IPS DF 6.9 (cell line): Measurements from ENCODE around the gene FBXO7.

Source experiments
- DNase-seq: peaks from one replicate; pipeline ENCODE4 v3.0.0-alpha.2; 2013; ENCODE audit warnings: low read depth, low spot score
- H3K27ac ChIP-seq: one replicate; pipeline ENCODE4 v1.5.1; 2013; ENCODE audit warnings: low read length, control low read depth
- H3K27me3 ChIP-seq: 2 replicates; pipeline ENCODE4 v1.6.1; 2013; ENCODE audit warnings: mild to moderate bottlenecking, low read length; ENCODE audit not compliant: control insufficient read depth, insufficient read depth
- H3K36me3 ChIP-seq: 2 replicates; pipeline ENCODE4 v1.6.1; 2013; ENCODE audit warnings: low read length; ENCODE audit not compliant: control insufficient read depth, insufficient read depth
- H3K4me1 ChIP-seq: 2 replicates; pipeline ENCODE4 v1.6.1; 2013; ENCODE audit warnings: low read length; ENCODE audit not compliant: control insufficient read depth, insufficient read depth
- H3K4me3 ChIP-seq: 2 replicates; pipeline ENCODE4 v1.5.1; 2013; ENCODE audit warnings: mild to moderate bottlenecking, low read length
- H3K9me3 ChIP-seq: 2 replicates; pipeline ENCODE4 v1.6.1; 2013; ENCODE audit warnings: low read length, inconsistent platforms; ENCODE audit not compliant: control insufficient read depth, insufficient read depth
- WGBS: extraction: QIAGEN DNeasy Blood & Tissue Kit; methylation state at CpG from one replicate; pipeline ENCODE4 v1.1.7; 2013; ENCODE audit warnings: mixed read lengths, missing lambda C conversion rate; ENCODE audit not compliant: insufficient read length, insufficient coverage; 5-methylcytosine and 5-hydroxymethylcytosine counted together

FBXO7 gene

DNA sequence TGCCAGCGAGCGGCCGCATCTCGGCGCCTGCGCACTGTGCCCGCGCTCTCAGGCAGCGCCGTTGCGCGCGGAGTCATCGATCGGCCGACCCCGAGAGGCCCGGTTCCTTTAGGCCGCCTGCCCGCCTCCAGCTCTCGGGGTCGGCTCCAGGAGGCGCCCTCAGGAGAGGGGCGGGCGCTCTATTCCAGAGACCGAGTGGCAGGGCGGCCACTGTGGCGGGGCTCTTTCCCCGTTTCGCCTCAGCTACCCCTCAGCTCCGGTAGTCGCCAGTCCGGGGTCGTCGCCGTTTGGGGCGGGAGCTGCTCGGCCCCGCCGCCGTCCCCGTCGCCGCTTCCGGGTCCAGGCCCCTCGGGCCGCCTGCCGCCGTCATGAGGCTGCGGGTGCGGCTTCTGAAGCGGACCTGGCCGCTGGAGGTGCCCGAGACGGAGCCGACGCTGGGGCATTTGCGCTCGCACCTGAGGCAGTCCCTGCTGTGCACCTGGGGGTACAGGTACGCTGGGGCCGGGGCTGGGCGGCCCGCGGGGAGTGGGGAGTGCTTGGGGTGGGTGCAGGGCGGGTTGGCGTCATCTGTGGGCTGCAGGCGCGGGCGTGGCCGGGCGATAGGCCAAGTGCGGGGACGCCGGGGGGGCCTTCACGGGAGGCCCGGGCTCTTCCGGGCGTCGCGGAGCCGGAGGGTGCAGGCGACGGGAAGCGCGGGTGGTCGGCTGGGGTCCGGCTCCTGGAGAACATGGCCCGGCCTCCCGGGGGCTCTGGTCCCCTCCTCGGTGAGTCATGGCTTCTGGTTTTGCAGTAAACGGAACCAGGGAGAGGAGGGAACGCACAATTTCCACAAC, at the start of gene FBXO7:
TSS of gene FBXO7 (plus strand) at position 177 of the 833 bp plus-strand sequence. CDS start at position 369, 192 bp downstream.
- WGBS, result no CpG with 5 or more reads among the region's 92 CpGs

GRCh38 chr22:32426881-32427280, 47.7 kb upstream of the FBXO7 start:
- H3K27me3 ChIP-seq, result peaks cover 1% of the 10 kb centered on the region; the same call in 1 of the 2 replicates
- WGBS, result no CpG with 5 or more reads among the region's 4 CpGs

More for the DNA sequence above, at the start of gene FBXO7:
- no peak within 1 kb of the TSS for H3K27ac ChIP-seq
- no peaks in the 10 kb centered on the region for H3K27me3 ChIP-seq
- no peaks in the 10 kb centered on the region for H3K9me3 ChIP-seq
- peak within 1 kb of the TSS; percentile 96 for H3K4me3 ChIP-seq
- H3K36me3 ChIP-seq, result no peaks in the 10 kb centered on the region
- no peaks in the 10 kb centered on the region for H3K4me1 ChIP-seq
- DNase-seq, result peak; percentile 66

DNA sequence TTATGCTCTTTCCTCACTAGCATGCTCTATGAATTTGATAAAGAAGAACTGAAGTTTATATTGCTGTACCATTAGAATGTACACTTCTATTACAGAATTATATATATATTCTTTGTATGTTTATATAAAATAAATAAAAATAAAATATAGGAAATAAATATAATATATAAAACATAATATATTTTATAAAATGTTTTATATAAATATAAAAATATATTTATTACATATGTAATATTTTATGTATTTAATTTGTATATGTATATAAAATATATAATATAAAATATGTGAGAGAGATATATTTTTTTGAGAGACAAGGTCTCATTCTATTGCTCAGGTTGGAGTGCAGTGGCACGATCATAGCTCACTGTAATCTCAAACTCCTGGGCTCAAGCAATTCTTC, 44.3 kb upstream of the FBXO7 start:
- DNase-seq, result no peak
- H3K4me3 ChIP-seq, result no peak overlapping the region
- H3K27me3 ChIP-seq, result peaks cover 3% of the 10 kb centered on the region; the same call in 1 of the 2 replicates
- H3K36me3 ChIP-seq, result no peaks in the 10 kb centered on the region; the same call in 1 of the 2 replicates
- H3K27ac ChIP-seq, result no peak overlapping the region
- no peaks in the 10 kb centered on the region for H3K9me3 ChIP-seq
- WGBS, result no CpG with 5 or more reads among the region's 1 CpG
- no peaks in the 10 kb centered on the region for H3K4me1 ChIP-seq

More at GRCh38 chr22:32426881-32427280, 47.7 kb upstream of the FBXO7 start:
- no peaks in the 10 kb centered on the region for H3K9me3 ChIP-seq
- no peaks in the 10 kb centered on the region for H3K4me1 ChIP-seq
- DNase-seq, result no peak
- H3K4me3 ChIP-seq, result no peak overlapping the region
- no peak overlapping the region for H3K27ac ChIP-seq
- H3K36me3 ChIP-seq, result no peaks in the 10 kb centered on the region; the same call in 1 of the 2 replicates

- Histone ChIP-seq H3K4me1 (no peaks in the 10 kb centered on the region), H3K36me3 (no peaks in the 10 kb centered on the region), H3K9me3 (no peaks in the 10 kb centered on the region), H3K27me3 (peaks cover 2% of the 10 kb centered on the region; the same call in 1 of the 2 replicates), H3K27ac (no peak overlapping the region), H3K4me3 (no peak overlapping the region)
- WGBS, result no CpG with 5 or more reads among the region's 6 CpGs
- no peak for DNase-seq
Observed at GRCh38 chr22:32444068-32444467, 30.5 kb upstream of the FBXO7 start.

- Histone ChIP-seq H3K4me1 (no peaks in the 10 kb centered on the region), H3K27me3 (peaks cover 2% of the 10 kb centered on the region; the same call in 1 of the 2 replicates), H3K27ac (no peak overlapping the region), H3K36me3 (no peaks in the 10 kb centered on the region), H3K4me3 (no peak overlapping the region), H3K9me3 (no peaks in the 10 kb centered on the region)
- no CpG with 5 or more reads among the region's 1 CpG for WGBS
- no peak for DNase-seq
Observed at GRCh38 chr22:32446321-32446720, 28.3 kb upstream of the FBXO7 start.

GRCh38 chr22:32448980-32449379, 25.6 kb upstream of the FBXO7 start:
- H3K9me3 ChIP-seq, result no peaks in the 10 kb centered on the region
- no peaks in the 10 kb centered on the region for H3K36me3 ChIP-seq
- no CpG with 5 or more reads among the region's 4 CpGs for WGBS
- H3K27me3 ChIP-seq, result no peaks in the 10 kb centered on the region
- H3K27ac ChIP-seq, result no peak overlapping the region
- H3K4me1 ChIP-seq, result no peaks in the 10 kb centered on the region
- H3K4me3 ChIP-seq, result no peak overlapping the region
- DNase-seq, result no peak

DNA sequence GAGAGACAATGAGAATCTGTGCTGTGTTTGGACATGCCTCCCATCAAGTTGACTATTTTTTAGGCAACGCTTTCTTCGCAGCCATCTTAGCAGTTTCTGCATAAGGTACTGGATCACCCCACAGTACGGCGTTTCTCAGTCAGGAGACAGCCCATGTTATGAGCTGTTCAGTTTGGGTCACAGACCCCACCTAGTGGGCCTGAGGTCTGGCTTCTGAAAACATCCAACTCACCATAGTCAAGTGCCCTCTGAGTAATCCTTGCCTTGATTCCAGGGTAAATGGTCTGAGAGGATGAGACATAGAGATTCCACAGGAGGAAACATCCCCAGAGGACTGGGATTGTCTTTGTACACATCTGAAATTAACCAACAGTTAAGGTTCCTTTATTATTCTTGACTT, 17.6 kb upstream of the FBXO7 start:
- H3K9me3 ChIP-seq, result no peaks in the 10 kb centered on the region
- H3K36me3 ChIP-seq, result no peaks in the 10 kb centered on the region
- no peak overlapping the region for H3K4me3 ChIP-seq
- no CpG with 5 or more reads among the region's 4 CpGs for whole genome bisulfite sequencing
- DNase-seq, result no peak
- H3K27ac ChIP-seq, result no peak overlapping the region
- no peaks in the 10 kb centered on the region for H3K4me1 ChIP-seq
- no peaks in the 10 kb centered on the region; the same call in 1 of the 2 replicates for H3K27me3 ChIP-seq

DNA sequence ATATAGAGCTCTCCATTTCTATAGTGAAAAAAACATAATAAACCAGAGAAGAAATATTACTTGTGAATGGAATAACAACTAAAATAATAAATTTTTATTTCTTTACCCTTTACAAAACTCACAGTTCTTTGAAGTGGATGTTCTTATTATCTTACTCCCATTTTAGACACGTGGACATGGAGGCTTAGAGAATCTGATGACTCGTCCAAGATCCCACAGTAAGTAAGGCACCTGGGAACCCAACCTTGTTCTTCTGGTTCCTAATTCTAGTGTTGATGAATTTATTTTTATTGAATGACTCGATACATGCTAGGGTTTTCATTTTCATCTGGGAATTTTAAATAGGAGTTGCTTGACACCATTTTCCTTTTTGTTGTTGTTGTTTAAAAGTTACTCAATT, 12.2 kb upstream of the FBXO7 start:
- no CpG with 5 or more reads among the region's 3 CpGs for WGBS
- no peaks in the 10 kb centered on the region for H3K4me1 ChIP-seq
- H3K27me3 ChIP-seq, result peaks cover 8% of the 10 kb centered on the region
- DNase-seq, result no peak
- no peak overlapping the region for H3K27ac ChIP-seq
- H3K36me3 ChIP-seq, result no peaks in the 10 kb centered on the region
- no peak overlapping the region for H3K4me3 ChIP-seq
- no peaks in the 10 kb centered on the region for H3K9me3 ChIP-seq

DNA sequence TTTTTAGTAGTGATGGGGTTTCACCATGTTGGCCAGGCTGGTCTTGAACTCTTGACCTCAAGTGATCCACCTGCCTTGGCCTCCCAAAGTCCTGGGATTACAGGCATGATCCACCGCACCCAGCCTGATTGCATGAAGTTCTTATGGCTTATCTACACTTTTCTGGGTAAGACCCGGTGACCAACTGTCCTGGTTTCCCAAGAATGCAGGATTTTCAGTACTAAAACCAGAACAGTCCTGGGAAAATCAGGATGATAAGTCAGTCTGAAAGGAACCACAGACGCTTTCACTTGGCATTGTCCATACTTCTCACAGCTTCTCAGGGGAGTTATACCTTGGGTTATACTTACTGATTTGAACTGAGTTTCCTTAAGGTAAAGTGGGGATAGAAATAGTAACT, 8.9 kb upstream of the FBXO7 start:
- WGBS, result no CpG with 5 or more reads among the region's 3 CpGs
- Histone ChIP-seq H3K27ac (no peak overlapping the region), H3K36me3 (no peaks in the 10 kb centered on the region), H3K4me3 (no peak overlapping the region), H3K9me3 (no peaks in the 10 kb centered on the region; the same call in 1 of the 2 replicates), H3K4me1 (no peaks in the 10 kb centered on the region), H3K27me3 (peaks cover 8% of the 10 kb centered on the region)
- DNase-seq, result no peak

DNA sequence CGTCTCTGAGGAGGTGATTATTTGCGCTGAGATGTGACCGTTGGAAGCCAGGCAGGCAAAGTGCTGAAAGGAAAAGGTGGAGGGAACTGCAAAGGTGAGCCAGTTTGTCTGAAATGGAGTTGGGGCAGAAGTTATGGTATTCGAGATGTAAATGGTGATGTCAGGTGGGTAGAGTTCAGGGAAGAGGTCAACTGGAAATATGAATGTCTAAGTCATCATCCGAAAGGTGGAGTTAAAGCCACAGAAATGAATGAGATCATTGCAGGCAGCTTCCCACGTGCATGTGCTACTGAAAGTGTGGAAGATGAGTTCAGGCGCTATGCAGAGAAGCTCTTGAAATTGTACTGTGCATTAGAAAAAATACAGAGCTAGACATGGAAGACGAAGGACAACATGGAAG, 8.1 kb upstream of the FBXO7 start:
- DNase-seq, result no peak
- Histone ChIP-seq H3K4me3 (no peak overlapping the region), H3K36me3 (no peaks in the 10 kb centered on the region), H3K27ac (no peak overlapping the region), H3K4me1 (no peaks in the 10 kb centered on the region), H3K9me3 (no peaks in the 10 kb centered on the region; the same call in 1 of the 2 replicates), H3K27me3 (peaks cover 8% of the 10 kb centered on the region)
- WGBS, result 100% methylated on average over 1 of the region's 8 CpGs
